PC-3 (cell line): Measurements from ENCODE around the gene ZNF319. TPM values are rescaled to one million over a fixed set of nuclear protein-coding genes. Genes with fewer than 3 reads are reported as not detected.

Source experiments
- ATAC-seq: fragments of 200-7000 bp; cut with Tn5 transposase; 2 replicates; pipeline ENCODE4 v1.9.1; 2020; ENCODE audit warnings: mild to moderate bottlenecking, moderate library complexity
- BruUV-seq: library from RNA; stranded (reverse); fragments of 400-500 nt; replicated peaks from 2 replicates; lab custom pipeline; 2021; lab: Mats Ljungman, UMichigan
- CTCF ChIA-PET: fragments of 300-600 bp; sonication (Branson Sonifier 250); formaldehyde crosslinking; loops from one replicate; lab custom pipeline; 2022; ENCODE audit warnings: antibody characterized with exemption; lab: Charles Lee
- POLR2A ChIA-PET: fragments of 300-600 bp; sonication (Branson Sonifier 250); formaldehyde crosslinking; loops from one replicate; lab custom pipeline; 2022; ENCODE audit warnings: antibody characterized with exemption; ENCODE audit not compliant: unreplicated experiment; lab: Charles Lee
- DNase-seq: peaks from one replicate; pipeline ENCODE4 v3.0.0-alpha.2; 2015
- H2AFZ ChIP-seq: fragments of 300-600 bp; sonication (generic); 2 replicates; pipeline ENCODE4 v1.6.0; 2016; ENCODE audit warnings: antibody characterized with exemption, low read length
- H3F3A ChIP-seq: fragments of 300-600 bp; sonication (generic); one replicate; pipeline ENCODE4 v1.6.0; 2017; ENCODE audit warnings: antibody characterized with exemption, low read length, control low read depth, mild to moderate bottlenecking; ENCODE audit not compliant: unreplicated experiment
- H3K27ac ChIP-seq: fragments of 300-600 bp; sonication (generic); 2 replicates; pipeline ENCODE4 v1.5.1; 2016; ENCODE audit warnings: mild to moderate bottlenecking, low read length
- H3K27me3 ChIP-seq: fragments of 300-600 bp; sonication (generic); 2 replicates; pipeline ENCODE4 v1.6.1; 2016; ENCODE audit warnings: low read length, mixed read lengths
- H3K36me3 ChIP-seq: fragments of 300-600 bp; sonication (generic); 2 replicates; pipeline ENCODE4 v1.6.1; 2016; ENCODE audit warnings: low read depth, mixed run types, low read length, mixed read lengths
- H3K4me1 ChIP-seq: fragments of 300-600 bp; sonication (generic); 2 replicates; pipeline ENCODE4 v1.5.1; 2016; ENCODE audit warnings: low read length; ENCODE audit not compliant: insufficient read depth
- H3K4me2 ChIP-seq: fragments of 300-600 bp; sonication (generic); 2 replicates; pipeline ENCODE4 v1.6.0; 2016; ENCODE audit warnings: low read length
- H3K4me3 ChIP-seq: fragments of 300-600 bp; sonication (generic); 2 replicates; pipeline ENCODE4 v1.5.1; 2016; ENCODE audit warnings: mild to moderate bottlenecking, low read length, mixed read lengths
- H3K79me2 ChIP-seq: fragments of 300-600 bp; sonication (generic); 2 replicates; pipeline ENCODE4 v1.6.1; 2017; ENCODE audit warnings: low read length, mixed read lengths
- H3K9ac ChIP-seq: fragments of 300-600 bp; sonication (generic); 2 replicates; pipeline ENCODE4 v1.6.0; 2016; ENCODE audit warnings: mild to moderate bottlenecking, low read length
- H3K9me2 ChIP-seq: fragments of 300-600 bp; sonication (generic); replicated peaks from 2 replicates; pipeline ENCODE4 v1.6.1; 2016; ENCODE audit warnings: mixed run types, low read length, mixed read lengths
- H3K9me3 ChIP-seq: fragments of 300-600 bp; sonication (generic); 2 replicates; pipeline ENCODE4 v1.6.1; 2016; ENCODE audit warnings: low read length, mixed read lengths
- H4K20me1 ChIP-seq: fragments of 300-600 bp; sonication (generic); 2 replicates; pipeline ENCODE4 v1.6.1; 2016; ENCODE audit warnings: low read length, mixed read lengths
- CTCF ChIP-seq: fragments of 300-600 bp; sonication (generic); conservative IDR thresholded peaks from 2 replicates; pipeline ENCODE4 v1.5.1; 2017; ENCODE audit warnings: antibody characterized with exemption, low read depth, mild to moderate bottlenecking, low read length
- EZH2 ChIP-seq: fragments of 300-600 bp; sonication (generic); IDR thresholded peaks from one replicate; pipeline ENCODE4 v1.6.1; 2017; ENCODE audit warnings: antibody characterized with exemption, mild to moderate bottlenecking, low read length; ENCODE audit not compliant: unreplicated experiment
- EZH2phosphoT487 ChIP-seq: fragments of 300-600 bp; sonication (generic); IDR thresholded peaks from 2 replicates; pipeline ENCODE4 v1.6.1; 2018; ENCODE audit warnings: mild to moderate bottlenecking, antibody characterized with exemption, low read length, borderline replicate concordance
- intact Hi-C: fragments of 100-400 bp; cut with micrococcal nuclease; formaldehyde crosslinking; loops from 2 replicates; pipeline ENCODE4 v1.9.0; 2023
- total RNA-seq: library from RNA; depleted of rRNA; stranded (reverse); fragments of >200 nt; gene quantifications from 2 replicates; pipeline ENCODE4 v1.2.3, GENCODE V29; 2014

The ZNF319 gene
- total RNA-seq, 1 experiment from 2014 or later: 2.2 TPM

GRCh38 chr16:58042001-58042885, 41.8 kb upstream of the ZNF319 start:
- Histone ChIP-seq H3K27me3 (no peaks in the 10 kb centered on the region), H3K27ac (no peak overlapping the region), H3K9ac (no peak overlapping the region), H3K9me3 (no peaks in the 10 kb centered on the region), H3K9me2 (no peaks in the 10 kb centered on the region), H3K4me3 (no peak overlapping the region), H3K4me1 (no peaks in the 10 kb centered on the region), H3F3A (no peaks in the 10 kb centered on the region), H3K36me3 (no peaks in the 10 kb centered on the region), H4K20me1 (no peaks in the 10 kb centered on the region), H3K79me2 (no peaks in the 10 kb centered on the region), H2AFZ (no peak overlapping the region), H3K4me2 (no peak overlapping the region)
- intact Hi-C loops: no loop called here
- BruUV-seq: no TSS peak
- ChIA-PET POLR2A (no interaction called here), CTCF (no interaction called here)
- DNase-seq: no peak
- no peak for ATAC-seq
- no peak for TF ChIP-seq EZH2
- no peak for TF ChIP-seq EZH2phosphoT487
- no peak for TF ChIP-seq CTCF

- H4K20me1 ChIP-seq: no peaks in the 10 kb centered on the region
- no peak overlapping the region for H3K9ac ChIP-seq
- H3K36me3 ChIP-seq: no peaks in the 10 kb centered on the region
- no peaks in the 10 kb centered on the region for H3K9me3 ChIP-seq
- intact Hi-C loops: no loop called here
- H3K4me3 ChIP-seq: no peak overlapping the region
- no peaks in the 10 kb centered on the region for H3K27me3 ChIP-seq
- CTCF ChIA-PET: no interaction called here
- DNase-seq: no peak
- H3F3A ChIP-seq: no peaks in the 10 kb centered on the region
- no peaks in the 10 kb centered on the region for H3K4me1 ChIP-seq
- no TSS peak for BruUV-seq
- H3K4me2 ChIP-seq: no peak overlapping the region
- no peaks in the 10 kb centered on the region for H3K79me2 ChIP-seq
- POLR2A ChIA-PET: no interaction called here
- TF ChIP-seq CTCF (no peak), EZH2phosphoT487 (no peak), EZH2 (no peak)
- no peak overlapping the region for H2AFZ ChIP-seq
- no peak for ATAC-seq
- no peaks in the 10 kb centered on the region for H3K9me2 ChIP-seq
- H3K27ac ChIP-seq: no peak overlapping the region
Measured at GRCh38 chr16:58041628-58041955, 41.1 kb upstream of the ZNF319 start.

- no TSS peak for BruUV-seq
- POLR2A ChIA-PET: no interaction called here
Measured at GRCh38 chr16:58040945-58041627, 40.6 kb upstream of the ZNF319 start.

More at GRCh38 chr16:58040945-58041627, 40.6 kb upstream of the ZNF319 start:
- Histone ChIP-seq H3F3A (no peaks in the 10 kb centered on the region), H4K20me1 (no peaks in the 10 kb centered on the region), H3K27ac (no peak overlapping the region), H3K9me2 (no peaks in the 10 kb centered on the region), H3K4me1 (no peaks in the 10 kb centered on the region), H2AFZ (no peak overlapping the region), H3K27me3 (no peaks in the 10 kb centered on the region), H3K9ac (no peak overlapping the region), H3K36me3 (no peaks in the 10 kb centered on the region), H3K9me3 (no peaks in the 10 kb centered on the region), H3K4me3 (no peak overlapping the region), H3K4me2 (no peak overlapping the region), H3K79me2 (no peaks in the 10 kb centered on the region)
- ATAC-seq: no peak
- CTCF ChIA-PET: no interaction called here
- intact Hi-C loops: no loop called here
- TF ChIP-seq CTCF (no peak), EZH2phosphoT487 (no peak), EZH2 (no peak)
- no peak for DNase-seq
